GM18526 (cell line): Measurements from ENCODE around the gene STAT5B.

Source experiments
- POLR2A ChIP-seq: IDR thresholded peaks from 3 replicates; pipeline ENCODE4 v1.6.1; 2011; ENCODE audit not compliant: insufficient read length; ENCODE audit errors: extremely low read depth

The STAT5B gene

GRCh38 chr17:42165751-42166150, 110.4 kb downstream of the STAT5B start:
- TF ChIP-seq POLR2A: no peak

DNA sequence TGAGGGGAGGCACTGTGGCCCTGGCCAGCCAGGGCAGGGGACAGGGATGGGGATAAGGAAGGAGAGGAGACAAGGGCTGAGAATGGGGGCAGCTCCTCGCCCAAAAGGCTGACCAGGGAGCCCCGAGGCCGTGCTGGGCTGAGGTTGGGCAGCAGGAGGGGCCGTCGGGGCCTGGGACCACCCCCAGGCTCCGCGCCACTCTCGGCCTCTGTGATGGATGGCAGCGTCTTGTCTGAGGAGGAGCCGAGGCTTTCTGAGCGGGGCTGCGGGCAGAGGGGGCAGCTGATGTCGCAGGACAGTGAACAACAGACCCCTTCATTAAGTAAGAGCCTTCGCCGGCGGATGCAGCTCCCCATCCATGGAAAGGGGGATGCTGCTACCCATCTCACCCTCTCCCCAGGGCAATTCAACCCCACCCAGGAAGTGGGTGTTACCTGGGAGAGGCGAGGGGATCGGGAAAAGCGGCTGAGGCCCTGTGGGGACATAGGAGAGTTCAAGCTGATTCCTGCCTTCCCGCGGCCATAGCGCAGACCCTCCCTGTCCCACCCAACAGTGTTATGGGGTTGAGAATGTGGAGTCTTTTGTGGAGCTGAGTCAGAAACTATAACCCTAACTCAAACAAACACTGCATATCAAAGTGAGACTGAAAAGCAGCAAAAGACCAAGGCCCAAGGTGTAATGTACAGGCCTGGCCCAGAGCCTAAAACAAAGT, 112.3 kb downstream of the STAT5B start:
- TF ChIP-seq POLR2A: no peak

DNA sequence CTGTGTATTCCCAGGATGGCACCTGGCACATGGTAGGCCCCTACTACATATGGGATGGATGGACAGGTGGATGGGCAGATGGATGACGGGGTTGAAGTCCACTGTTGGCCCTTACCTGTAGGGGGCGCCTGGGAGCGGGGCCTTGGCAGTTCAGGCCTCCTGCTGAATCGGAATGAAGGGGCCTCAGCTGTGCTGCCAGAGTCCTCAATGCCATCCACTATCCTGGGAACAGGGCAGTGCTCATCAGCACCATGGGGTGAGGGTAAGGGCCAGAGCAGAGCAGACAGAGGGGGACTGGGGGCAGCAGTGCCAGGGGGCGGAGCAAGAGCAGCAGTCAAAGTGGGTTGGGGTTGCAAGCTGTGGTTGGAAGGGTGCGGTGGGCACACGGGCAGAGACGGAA, 113.1 kb downstream of the STAT5B start:
- TF ChIP-seq POLR2A: no peak

DNA sequence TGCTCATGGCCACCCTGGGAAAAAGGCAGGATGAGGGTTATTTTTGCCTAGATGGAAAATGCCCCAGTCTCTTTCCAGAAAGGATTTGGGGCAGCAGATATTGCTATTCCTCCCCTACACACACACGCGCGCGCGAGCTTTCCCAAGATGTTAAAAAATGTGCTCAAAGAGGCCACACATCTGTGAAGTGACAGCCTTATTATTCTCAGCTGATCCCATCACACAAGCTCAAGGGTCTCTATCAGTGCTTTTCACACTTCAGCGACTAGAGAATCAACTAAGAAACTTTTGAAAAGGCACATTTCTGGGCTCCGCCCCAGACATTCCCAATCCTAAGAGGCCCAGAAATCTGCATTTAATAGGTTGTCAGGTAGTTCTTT, 115.7 kb downstream of the STAT5B start:
- TF ChIP-seq POLR2A: no peak

DNA sequence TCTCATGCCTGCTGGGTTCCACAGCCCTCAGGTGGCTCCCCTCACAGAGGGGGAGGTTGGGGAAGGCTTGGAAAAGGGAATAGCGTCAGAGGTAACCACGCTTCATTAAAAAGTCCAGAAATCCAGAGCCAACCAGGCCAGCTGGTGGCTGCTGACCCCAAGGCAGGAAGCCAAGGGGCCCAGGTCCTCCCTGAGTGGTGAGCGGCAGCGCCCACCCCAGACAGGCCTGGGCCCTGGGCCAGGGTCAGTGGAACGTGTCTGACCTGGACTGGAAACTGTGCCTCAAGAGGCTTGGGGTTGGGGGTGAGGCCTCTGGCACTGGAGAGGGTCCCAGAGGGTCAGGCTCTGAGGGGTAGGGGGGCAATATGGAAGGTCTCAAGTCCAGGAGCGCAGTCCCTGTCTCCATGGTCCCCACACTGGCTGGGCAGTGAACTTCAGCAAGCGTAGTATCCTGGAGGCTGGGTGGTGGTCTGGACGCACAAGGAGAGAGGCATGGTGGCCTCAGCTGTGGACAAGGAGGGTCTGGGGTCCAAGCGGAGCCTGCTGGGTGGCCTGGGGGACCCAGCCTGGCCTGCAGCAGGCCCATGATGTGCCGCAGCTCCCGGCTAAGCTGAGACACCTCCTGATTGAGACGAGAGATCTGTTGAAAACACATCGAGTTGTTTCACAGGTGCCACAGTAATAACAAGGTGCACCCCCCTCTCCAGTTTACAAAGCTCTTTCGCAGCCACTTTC, 116.2 kb downstream of the STAT5B start:
- no peak for TF ChIP-seq POLR2A

- no peak for TF ChIP-seq POLR2A
These were observed 120.6 kb downstream of the STAT5B start for GRCh38 chr17:42155614-42156045.

DNA sequence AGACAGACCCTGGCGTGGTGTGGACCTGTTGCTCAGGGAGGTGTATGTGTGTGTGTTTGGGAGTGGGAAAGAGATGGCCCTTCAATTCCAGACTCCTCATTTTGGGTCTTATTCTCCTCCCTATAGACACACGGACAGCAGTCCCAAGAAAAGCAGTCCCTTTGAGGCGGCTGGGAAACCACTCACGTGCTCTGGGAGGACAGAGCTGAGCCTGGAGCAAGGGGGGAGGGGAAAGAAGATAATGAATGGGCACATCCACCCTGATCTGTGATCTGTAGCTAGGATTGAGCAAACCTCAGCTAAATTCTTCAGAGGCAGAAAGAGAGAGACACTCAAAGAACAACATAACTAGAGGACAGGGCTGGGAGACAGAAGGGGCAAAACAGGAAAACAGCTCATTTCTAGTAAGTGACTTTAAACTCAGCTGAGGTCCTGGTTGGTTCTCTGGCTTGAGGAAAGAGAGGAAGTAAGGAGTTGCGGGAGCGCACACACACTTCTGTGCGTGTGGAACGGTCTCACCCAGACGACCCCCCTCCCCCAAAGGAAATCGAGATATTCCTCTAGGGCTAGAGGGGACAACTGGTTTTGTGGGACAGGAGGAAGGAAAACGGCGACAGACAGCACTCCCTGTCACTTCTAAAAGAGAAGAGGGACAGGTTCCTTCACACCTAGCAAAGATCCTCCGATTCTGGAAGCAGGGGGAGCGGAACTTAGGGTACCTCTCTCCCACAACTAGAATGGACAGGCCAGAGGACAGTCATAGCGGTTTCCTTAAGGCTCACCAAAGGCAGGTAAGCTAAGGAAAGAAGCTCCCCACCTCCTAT, 122.1 kb downstream of the STAT5B start:
- TF ChIP-seq POLR2A: no peak
